Chondrocyte (in vitro differentiated cells): ENCODE measurements around the gene PAK1. TPM values are rescaled to one million over a fixed set of nuclear protein-coding genes. Genes with fewer than 3 reads are reported as not detected.

Experiments
- DNase-seq: peaks from one replicate; pipeline ENCODE4 v3.0.0; 2021; ENCODE audit warnings: mixed read lengths, low spot score
- H3K27ac Mint-ChIP-seq: one replicate; pipeline ENCODE4 v1.8.0; 2021; ENCODE audit warnings: mild to moderate bottlenecking, moderate library complexity, mixed read lengths; ENCODE audit not compliant: unreplicated experiment
- H3K27me3 Mint-ChIP-seq: 2 replicates; pipeline ENCODE4 v1.8.0; 2021; ENCODE audit warnings: low read depth, mixed read lengths
- H3K36me3 Mint-ChIP-seq: 2 replicates; pipeline ENCODE4 v1.8.0; 2021; ENCODE audit warnings: low read depth, mixed read lengths
- H3K4me1 Mint-ChIP-seq: 2 replicates; pipeline ENCODE4 v1.8.0; 2021; ENCODE audit warnings: low read depth, mild to moderate bottlenecking, mixed read lengths
- H3K4me3 Mint-ChIP-seq: one replicate; pipeline ENCODE4 v1.8.0; 2021; ENCODE audit warnings: mild to moderate bottlenecking, moderate library complexity, mixed read lengths; ENCODE audit not compliant: unreplicated experiment
- H3K9me3 Mint-ChIP-seq: 2 replicates; pipeline ENCODE4 v1.8.0; 2021; ENCODE audit warnings: low read depth, mixed read lengths
- CTCF ChIP-seq: fragments of 200-600 bp; sonication (generic); IDR thresholded peaks from 2 replicates; pipeline ENCODE4 v1.5.0; 2021; ENCODE audit warnings: antibody characterized with exemption, mild to moderate bottlenecking, moderate library complexity
- total RNA-seq: library from RNA; stranded (reverse); gene quantifications from 3 replicates; pipeline ENCODE4 v1.2.1, GENCODE V29; 2021

PAK1 gene
- total RNA-seq, 1 donor from 2014 or later, result 28.2 TPM

- Mint-ChIP-seq H3K4me3 (no peak overlapping the region), H3K4me1 (no peaks in the 10 kb centered on the region), H3K27me3 (no peaks in the 10 kb centered on the region), H3K36me3 (no peaks in the 10 kb centered on the region), H3K27ac (no peak overlapping the region), H3K9me3 (no peaks in the 10 kb centered on the region)
- no peak for DNase-seq
- no peak for TF ChIP-seq CTCF
Observed at GRCh38 chr11:77424644-77425043, 49.2 kb downstream of the PAK1 start.

GRCh38 chr11:77423624-77424023 lies 50.3 kb downstream of the PAK1 start:
- no peak overlapping the region for H3K27ac Mint-ChIP-seq
- no peaks in the 10 kb centered on the region for H3K4me1 Mint-ChIP-seq
- DNase-seq, result no peak
- no peak overlapping the region for H3K4me3 Mint-ChIP-seq
- TF ChIP-seq CTCF, result no peak
- no peaks in the 10 kb centered on the region for H3K27me3 Mint-ChIP-seq
- H3K9me3 Mint-ChIP-seq, result no peaks in the 10 kb centered on the region
- no peaks in the 10 kb centered on the region for H3K36me3 Mint-ChIP-seq

- no peak for DNase-seq
- H3K4me1 Mint-ChIP-seq, result no peaks in the 10 kb centered on the region
- H3K4me3 Mint-ChIP-seq, result no peak overlapping the region
- H3K27me3 Mint-ChIP-seq, result no peaks in the 10 kb centered on the region
- no peak for TF ChIP-seq CTCF
- no peak overlapping the region for H3K27ac Mint-ChIP-seq
- no peaks in the 10 kb centered on the region for H3K9me3 Mint-ChIP-seq
- H3K36me3 Mint-ChIP-seq, result no peaks in the 10 kb centered on the region
Observed at GRCh38 chr11:77422687-77423086, 51.2 kb downstream of the PAK1 start.

GRCh38 chr11:77421041-77421723 lies 52.7 kb downstream of the PAK1 start:
- Mint-ChIP-seq H3K27ac (no peak overlapping the region), H3K27me3 (no peaks in the 10 kb centered on the region), H3K4me3 (no peak overlapping the region), H3K4me1 (no peaks in the 10 kb centered on the region), H3K36me3 (no peaks in the 10 kb centered on the region), H3K9me3 (no peaks in the 10 kb centered on the region)
- no peak for DNase-seq
- no peak for TF ChIP-seq CTCF

GRCh38 chr11:77418971-77419597 lies 54.8 kb downstream of the PAK1 start:
- no peak overlapping the region for H3K27ac Mint-ChIP-seq
- H3K4me3 Mint-ChIP-seq, result no peak overlapping the region
- DNase-seq, result no peak
- no peaks in the 10 kb centered on the region for H3K4me1 Mint-ChIP-seq
- no peaks in the 10 kb centered on the region for H3K36me3 Mint-ChIP-seq
- H3K9me3 Mint-ChIP-seq, result no peaks in the 10 kb centered on the region
- no peaks in the 10 kb centered on the region for H3K27me3 Mint-ChIP-seq
- TF ChIP-seq CTCF, result no peak
